Peyer's patch (tissue), 4 donors: ENCODE data around the gene MBNL2.

Experiments used
- POLR2A ChIP-seq, 2 donors: fragments of 450-650 bp; IDR thresholded peaks; one replicate each; pipeline ENCODE4 v1.5.1; 2017; ENCODE audit warnings: antibody characterized with exemption in 2 of 2, mild to moderate bottlenecking in 2 of 2, moderate library complexity in 2 of 2
- TF ChIP-seq, protein P1 (sequence below), 6 experiments: fragments of 450-650 bp in 4 of 6; fragments of 200-600 bp in 2 of 6; sonication (generic) in 1 of 6; IDR thresholded peaks; one replicate each; pipeline ENCODE4 v1.5.1; 2017 to 2019; ENCODE audit warnings: antibody characterized with exemption in 6 of 6, mild to moderate bottlenecking in 3 of 6, moderate library complexity in 1 of 6

DNA sequence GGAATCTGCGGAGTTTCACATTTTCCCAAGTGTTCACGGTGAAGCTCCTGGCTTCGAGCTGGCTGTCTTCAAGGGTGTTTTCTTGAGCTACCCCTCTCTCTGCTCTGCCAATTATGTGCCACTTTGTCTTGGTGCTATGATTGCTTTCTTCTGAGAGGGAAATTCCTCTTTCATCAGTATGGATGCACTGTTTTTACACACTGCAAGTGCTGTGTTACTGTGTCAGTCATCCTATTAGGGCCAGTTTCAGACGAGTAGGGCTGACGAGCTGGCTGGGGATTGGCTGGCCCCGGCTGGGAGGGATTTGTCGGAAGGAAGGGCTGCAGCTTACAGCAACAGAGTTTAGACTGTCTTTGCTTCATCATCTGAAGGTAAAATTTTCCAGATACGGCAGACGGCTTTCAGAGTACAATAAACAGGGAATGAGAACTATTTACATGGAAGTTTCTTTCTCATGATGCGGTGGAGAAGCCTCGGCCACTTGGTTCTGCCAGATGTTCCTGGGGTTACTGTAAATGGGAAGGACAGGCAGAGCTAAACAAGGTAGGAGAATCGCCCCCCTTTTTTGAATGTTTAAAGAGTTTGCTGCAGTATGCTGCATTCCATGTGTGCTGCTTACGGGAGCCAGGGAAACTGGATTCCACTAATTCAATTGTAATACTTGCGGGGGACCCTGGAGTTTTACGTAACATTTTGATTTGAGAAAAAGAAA is at the start of gene MBNL2:
- TF ChIP-seq, protein P1, sequence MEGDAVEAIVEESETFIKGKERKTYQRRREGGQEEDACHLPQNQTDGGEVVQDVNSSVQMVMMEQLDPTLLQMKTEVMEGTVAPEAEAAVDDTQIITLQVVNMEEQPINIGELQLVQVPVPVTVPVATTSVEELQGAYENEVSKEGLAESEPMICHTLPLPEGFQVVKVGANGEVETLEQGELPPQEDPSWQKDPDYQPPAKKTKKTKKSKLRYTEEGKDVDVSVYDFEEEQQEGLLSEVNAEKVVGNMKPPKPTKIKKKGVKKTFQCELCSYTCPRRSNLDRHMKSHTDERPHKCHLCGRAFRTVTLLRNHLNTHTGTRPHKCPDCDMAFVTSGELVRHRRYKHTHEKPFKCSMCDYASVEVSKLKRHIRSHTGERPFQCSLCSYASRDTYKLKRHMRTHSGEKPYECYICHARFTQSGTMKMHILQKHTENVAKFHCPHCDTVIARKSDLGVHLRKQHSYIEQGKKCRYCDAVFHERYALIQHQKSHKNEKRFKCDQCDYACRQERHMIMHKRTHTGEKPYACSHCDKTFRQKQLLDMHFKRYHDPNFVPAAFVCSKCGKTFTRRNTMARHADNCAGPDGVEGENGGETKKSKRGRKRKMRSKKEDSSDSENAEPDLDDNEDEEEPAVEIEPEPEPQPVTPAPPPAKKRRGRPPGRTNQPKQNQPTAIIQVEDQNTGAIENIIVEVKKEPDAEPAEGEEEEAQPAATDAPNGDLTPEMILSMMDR (IDR thresholded peaks at IDR 0.05): no peak
- peak; percentile 66 to 91 for TF ChIP-seq POLR2A (IDR thresholded peaks at IDR 0.05)
